HL-60 (cell line): ENCODE data around the gene CT45A3.
"Not testable (repeated sequence)": the region's sequence is repeated elsewhere in the genome, so short reads cannot be mapped to it uniquely, and the experiment has no call there.

Source experiments
- CTCF ChIP-seq: IDR thresholded peaks from one replicate; pipeline ENCODE4 v1.5.1; 2011; ENCODE audit warnings: low read length, control low read depth, inconsistent platforms; ENCODE audit not compliant: insufficient read depth
- POLR2AphosphoS5 ChIP-seq: IDR thresholded peaks from 2 replicates; pipeline ENCODE4 v1.6.1; 2012; ENCODE audit warnings: low read depth

- not testable (repeated sequence) for TF ChIP-seq CTCF, POLR2AphosphoS5
Observed at GRCh38 chrX:135768091-135768490, at the start of gene CT45A3.
